Esophagus muscularis mucosa (tissue), 3 donors: ENCODE measurements around the gene DSCAML1.

Experiments used
- CTCF ChIP-seq, 3 experiments: fragments of 200-600 bp in 2 of 3; fragments of 450-650 bp in 1 of 3; sonication (generic) in 2 of 3; IDR thresholded peaks; one replicate each; pipeline ENCODE4 v1.5.1; 2017 to 2019; ENCODE audit warnings: antibody characterized with exemption in 3 of 3, mild to moderate bottlenecking in 2 of 3, moderate library complexity in 1 of 3
- POLR2A ChIP-seq: fragments of 450-650 bp; IDR thresholded peaks from one replicate; pipeline ENCODE4 v1.6.1; 2017; ENCODE audit warnings: antibody characterized with exemption, moderate library complexity, mild to moderate bottlenecking, low read depth
- POLR2AphosphoS5 ChIP-seq, 2 donors: sonication (generic); formaldehyde crosslinking; IDR thresholded peaks; one replicate each; pipeline ENCODE4 v1.6.1; 2017; ENCODE audit warnings: antibody characterized with exemption in 2 of 2

- TF ChIP-seq CTCF (IDR thresholded peaks at IDR 0.05): no peak
- no peak for TF ChIP-seq POLR2A
- TF ChIP-seq POLR2AphosphoS5 (IDR thresholded peaks at IDR 0.05): no peak
Observed at GRCh38 chr11:117735350-117735977, 61.6 kb downstream of the DSCAML1 start.
